ENCODE data around the gene MRPL50. TPM values are rescaled to one million over a fixed set of nuclear protein-coding genes. Genes with fewer than 3 reads are reported as not detected.

Gene MRPL50
- polyA plus RNA-seq, 1 experiment = 3.9 TPM

GRCh38 chr9:101442318-101442717 is 43.9 kb upstream of the MRPL50 start:
- TF ChIP-seq CTCF (IDR thresholded peaks at IDR 0.05; ENCODE audit: insufficient read depth, low read depth, low read length) = no peak
- ChIA-PET POLR2A (no interaction called here), CTCF (no interaction called here)
- peaks cover 5% of the 10 kb centered on the region; the same call in 1 of the 2 replicates for H3K27me3 ChIP-seq (ENCODE audit: control insufficient read depth, insufficient read depth, low read length)
- no peak for DNase-seq (ENCODE audit: low read depth)
- no peaks in the 10 kb centered on the region for H3K36me3 ChIP-seq (ENCODE audit: control insufficient read depth, insufficient read depth, low read length)
- H3K4me3 ChIP-seq (ENCODE audit: low read depth, low read length) = no peak overlapping the region

GRCh38 chr9:101440714-101441230 is 42.4 kb upstream of the MRPL50 start:
- Histone ChIP-seq H3K4me3 (ENCODE audit: low read depth, low read length) (no peak overlapping the region), H3K36me3 (ENCODE audit: control insufficient read depth, insufficient read depth, low read length) (no peaks in the 10 kb centered on the region), H3K27me3 (ENCODE audit: control insufficient read depth, insufficient read depth, low read length) (peaks cover 4% of the 10 kb centered on the region; the same call in 1 of the 2 replicates)
- CTCF ChIA-PET = interaction anchor here (3.7 kb wide), 1 partner anchor 9 kb away, joined by 21 read pairs; no protein-coding TSS in a partner anchor
- POLR2A ChIA-PET = no interaction called here
- DNase-seq (ENCODE audit: low read depth) = no peak
- TF ChIP-seq CTCF (IDR thresholded peaks at IDR 0.05; ENCODE audit: insufficient read depth, low read depth, low read length) = no peak

GRCh38 chr9:101438523-101438922 is 40.1 kb upstream of the MRPL50 start:
- DNase-seq (ENCODE audit: low read depth) = no peak
- H3K4me3 ChIP-seq (ENCODE audit: low read depth, low read length) = no peak overlapping the region
- no peaks in the 10 kb centered on the region for H3K36me3 ChIP-seq (ENCODE audit: control insufficient read depth, insufficient read depth, low read length)
- no peak for TF ChIP-seq CTCF (IDR thresholded peaks at IDR 0.05; ENCODE audit: insufficient read depth, low read depth, low read length)
- ChIA-PET POLR2A (no interaction called here), CTCF (interaction anchor here (0.6 to 3.7 kb wide), 2 partner anchors 11 to 128 kb away, joined by 3 to 21 read pairs; no protein-coding TSS in a partner anchor)
- peaks cover 4% of the 10 kb centered on the region for H3K27me3 ChIP-seq (ENCODE audit: control insufficient read depth, insufficient read depth, low read length)

GRCh38 chr9:101437806-101438232 is 39.4 kb upstream of the MRPL50 start:
- CTCF ChIA-PET = interaction anchor here (0.6 to 3.7 kb wide), 2 partner anchors 12 to 128 kb away, joined by 3 to 21 read pairs; no protein-coding TSS in a partner anchor
- no peak for DNase-seq (ENCODE audit: low read depth)
- no peaks in the 10 kb centered on the region for H3K36me3 ChIP-seq (ENCODE audit: control insufficient read depth, insufficient read depth, low read length)
- POLR2A ChIA-PET = no interaction called here
- no peak for TF ChIP-seq CTCF (IDR thresholded peaks at IDR 0.05; ENCODE audit: insufficient read depth, low read depth, low read length)
- H3K4me3 ChIP-seq (ENCODE audit: low read depth, low read length) = no peak overlapping the region
- peaks cover 2% of the 10 kb centered on the region; the same call in 1 of the 2 replicates for H3K27me3 ChIP-seq (ENCODE audit: control insufficient read depth, insufficient read depth, low read length)

- Histone ChIP-seq H3K4me3 (ENCODE audit: low read depth, low read length) (no peak within 1 kb of the TSS), H3K27me3 (ENCODE audit: control insufficient read depth, insufficient read depth, low read length) (peaks cover 2% of the 10 kb centered on the region; the same call in 1 of the 2 replicates), H3K36me3 (ENCODE audit: control insufficient read depth, insufficient read depth, low read length) (no peaks in the 10 kb centered on the region)
- ChIA-PET POLR2A (no interaction called here), CTCF (interaction anchor here (0.6 to 1.2 kb wide), 2 partner anchors 16 to 48 kb away, joined by 3 to 4 read pairs; no protein-coding TSS in a partner anchor)
- DNase-seq (ENCODE audit: low read depth) = no peak
- TF ChIP-seq CTCF (IDR thresholded peaks at IDR 0.05; ENCODE audit: insufficient read depth, low read depth, low read length) = no peak
These were observed 37.2 kb upstream of the MRPL50 start, which contains the start of gene ALDOB for GRCh38 chr9:101435601-101436079. Gene ALDOB (minus strand): TSS chr9:101435774. CDS start chr9:101430887, 4,887 bp downstream.

Measured in BJ (cell line).